SIG-M5 (cell line): ENCODE measurements around the gene TBC1D2B.
"Not testable (repeated sequence)": the region's sequence is repeated elsewhere in the genome, so short reads cannot be mapped to it uniquely, and the experiment has no call there.

ENCODE experiments used
- DNase-seq: peaks from one replicate; lab custom pipeline; 2025; lab: John Stamatoyannopoulos, UW

TBC1D2B gene

GRCh38 chr15:77975332-77976094 is 102.0 kb downstream of the TBC1D2B start:
- DNase-seq = no peak

GRCh38 chr15:77974416-77975331 is 102.8 kb downstream of the TBC1D2B start:
- no peak for DNase-seq

GRCh38 chr15:77974098-77974414 is 103.5 kb downstream of the TBC1D2B start:
- no peak for DNase-seq

- DNase-seq = not testable (repeated sequence)
Observed at GRCh38 chr15:77973273-77974097, 104.0 kb downstream of the TBC1D2B start.

- not testable (repeated sequence) for DNase-seq
Observed at GRCh38 chr15:77972706-77973105, 104.8 kb downstream of the TBC1D2B start.

- not testable (repeated sequence) for DNase-seq
Observed at GRCh38 chr15:77971875-77972274, 105.6 kb downstream of the TBC1D2B start.

- DNase-seq = not testable (repeated sequence)
Observed at GRCh38 chr15:77970813-77971360, 106.6 kb downstream of the TBC1D2B start.

- DNase-seq = no peak
Observed at GRCh38 chr15:77969055-77969454, 108.5 kb downstream of the TBC1D2B start.

GRCh38 chr15:77967798-77968197 is 109.7 kb downstream of the TBC1D2B start:
- DNase-seq = no peak

GRCh38 chr15:77967235-77967615 is 110.3 kb downstream of the TBC1D2B start:
- not testable (repeated sequence) for DNase-seq

- DNase-seq = no peak
Observed at GRCh38 chr15:77966540-77967234, 110.8 kb downstream of the TBC1D2B start.

GRCh38 chr15:77964193-77964592 is 113.3 kb downstream of the TBC1D2B start:
- DNase-seq = no peak

- no peak for DNase-seq
Observed at GRCh38 chr15:77959432-77959879, 118.1 kb downstream of the TBC1D2B start.

- DNase-seq = not testable (repeated sequence)
Observed at GRCh38 chr15:77958716-77959431, 118.6 kb downstream of the TBC1D2B start.

- DNase-seq = not testable (repeated sequence)
Observed at GRCh38 chr15:77958021-77958420, 119.5 kb downstream of the TBC1D2B start.

- not testable (repeated sequence) for DNase-seq
Observed at GRCh38 chr15:77953926-77954325, 123.6 kb downstream of the TBC1D2B start.

GRCh38 chr15:77952928-77953446 is 124.5 kb downstream of the TBC1D2B start:
- DNase-seq = not testable (repeated sequence)

GRCh38 chr15:77951105-77951786 is 126.3 kb downstream of the TBC1D2B start:
- not testable (repeated sequence) for DNase-seq

GRCh38 chr15:77950470-77950869 is 127.0 kb downstream of the TBC1D2B start:
- DNase-seq = not testable (repeated sequence)

- no peak for DNase-seq
Observed at GRCh38 chr15:77945566-77945965, 131.9 kb downstream of the TBC1D2B start.
